Lung (tissue), 12 donors: ENCODE measurements around the gene SCN4B. TPM values are rescaled to one million over a fixed set of nuclear protein-coding genes. Genes with fewer than 3 reads are reported as not detected.
"Not testable (repeated sequence)": the region's sequence is repeated elsewhere in the genome, so short reads cannot be mapped to it uniquely, and the experiment has no call there.

Source experiments
- ATAC-seq: fragments of 200-7000 bp; cut with Tn5 transposase; one replicate; pipeline ENCODE4 v1.9.1; 2020; ENCODE audit warnings: moderate number of reproducible peaks; ENCODE audit not compliant: insufficient read depth, low FRiP score
- DNase-seq, 3 donors: peaks; one replicate each; pipeline ENCODE4 v3.0.0-alpha.2; 2013 to 2017
- H3K27ac ChIP-seq, 2 donors: one replicate each; pipeline ENCODE4 v1.5.1; 2013; ENCODE audit warnings: mild to moderate bottlenecking in 2 of 2, moderate library complexity in 2 of 2, control low read depth in 1 of 2, inconsistent platforms in 1 of 2, low read depth in 1 of 2, low read length in 1 of 2
- H3K27me3 ChIP-seq, 3 donors: one replicate each; pipeline ENCODE4 v1.5.1; 2013; ENCODE audit warnings: low read length in 2 of 3; ENCODE audit not compliant: control insufficient read depth in 3 of 3, insufficient read depth in 3 of 3
- H3K36me3 ChIP-seq, 4 donors: one replicate each; pipeline ENCODE4 v1.5.1; 2013; ENCODE audit warnings: low read length in 4 of 4, mild to moderate bottlenecking in 1 of 4, moderate library complexity in 1 of 4; ENCODE audit not compliant: control insufficient read depth in 4 of 4, insufficient read depth in 4 of 4
- H3K4me1 ChIP-seq, 5 donors: one replicate each; pipeline ENCODE4 v1.5.1; 2013; ENCODE audit warnings: low read length in 5 of 5, mild to moderate bottlenecking in 2 of 5, moderate library complexity in 1 of 5; ENCODE audit not compliant: control insufficient read depth in 5 of 5, insufficient read depth in 5 of 5
- H3K4me3 ChIP-seq: one replicate; pipeline ENCODE4 v1.5.1; 2013; ENCODE audit warnings: mild to moderate bottlenecking, control low read depth, moderate library complexity
- H3K9ac ChIP-seq, 2 donors: one replicate each; pipeline ENCODE4 v1.5.1; 2013; ENCODE audit warnings: low read length in 2 of 2, control low read depth in 1 of 2; ENCODE audit not compliant: insufficient read depth in 1 of 2
- H3K9me3 ChIP-seq, 4 donors: one replicate each; pipeline ENCODE4 v1.5.1; 2013; ENCODE audit warnings: low read length in 3 of 4, mild to moderate bottlenecking in 1 of 4, moderate library complexity in 1 of 4; ENCODE audit not compliant: control insufficient read depth in 4 of 4, insufficient read depth in 3 of 4
- WGBS, 2 donors: extraction: QIAGEN DNeasy Blood & Tissue Kit; methylation state at CpG; one replicate each; pipeline ENCODE4 v1.1.7; 2013; 5-methylcytosine and 5-hydroxymethylcytosine counted together
- polyA plus RNA-seq, 2 donors: library from polyadenylated mRNA; stranded (reverse); fragments of 200-250 nt; gene quantifications; one replicate each; pipeline ENCODE4 v1.2.1, GENCODE V29; 2013
- total RNA-seq, 2 donors: library from RNA; depleted of rRNA in 1 of 2; stranded (reverse); fragments of >200 nt in 1 of 2; gene quantifications; one replicate each; pipeline ENCODE4 v1.2.1, GENCODE V29; 2014 to 2021
- TF ChIP-seq, protein P1 (sequence below): IDR thresholded peaks from 2 replicates; pipeline ENCODE4 v1.5.1; 2012; ENCODE audit warnings: mild to moderate bottlenecking; ENCODE audit errors: control extremely low read depth, extremely low read depth
- donor health status: control.
- donor health status: control.
- donor health status: Bipolar disorder and iron deficiency.
- donor health status: healthy.
- donor health status: DM: yes; HTN: yes; CAD: no.

SCN4B gene
- total and polyA plus RNA-seq, 4 donors = 0.95 to 5.2 (median 2.3) TPM

GRCh38 chr11:118186346-118187107 lies 33.9 kb upstream of the SCN4B start:
- peak overlapping the region in 1 of 2 donors; percentile 7 for H3K27ac ChIP-seq
- no peaks in the 10 kb centered on the region for H3K36me3 ChIP-seq
- H3K4me3 ChIP-seq = no peak overlapping the region
- DNase-seq (peak in 1 of 3 donors; percentile 53), ATAC-seq (no peak)
- peaks cover 0 to 2% (median 0%) of the 10 kb centered on the region in 5 donors for H3K4me1 ChIP-seq
- no peak overlapping the region for H3K9ac ChIP-seq
- WGBS, 2 donors = 39 to 60% methylated on average over 6 of the region's 6 CpGs
- no peaks in the 10 kb centered on the region for H3K27me3 ChIP-seq
- TF ChIP-seq, protein P1, sequence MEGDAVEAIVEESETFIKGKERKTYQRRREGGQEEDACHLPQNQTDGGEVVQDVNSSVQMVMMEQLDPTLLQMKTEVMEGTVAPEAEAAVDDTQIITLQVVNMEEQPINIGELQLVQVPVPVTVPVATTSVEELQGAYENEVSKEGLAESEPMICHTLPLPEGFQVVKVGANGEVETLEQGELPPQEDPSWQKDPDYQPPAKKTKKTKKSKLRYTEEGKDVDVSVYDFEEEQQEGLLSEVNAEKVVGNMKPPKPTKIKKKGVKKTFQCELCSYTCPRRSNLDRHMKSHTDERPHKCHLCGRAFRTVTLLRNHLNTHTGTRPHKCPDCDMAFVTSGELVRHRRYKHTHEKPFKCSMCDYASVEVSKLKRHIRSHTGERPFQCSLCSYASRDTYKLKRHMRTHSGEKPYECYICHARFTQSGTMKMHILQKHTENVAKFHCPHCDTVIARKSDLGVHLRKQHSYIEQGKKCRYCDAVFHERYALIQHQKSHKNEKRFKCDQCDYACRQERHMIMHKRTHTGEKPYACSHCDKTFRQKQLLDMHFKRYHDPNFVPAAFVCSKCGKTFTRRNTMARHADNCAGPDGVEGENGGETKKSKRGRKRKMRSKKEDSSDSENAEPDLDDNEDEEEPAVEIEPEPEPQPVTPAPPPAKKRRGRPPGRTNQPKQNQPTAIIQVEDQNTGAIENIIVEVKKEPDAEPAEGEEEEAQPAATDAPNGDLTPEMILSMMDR = no peak
- no peaks in the 10 kb centered on the region for H3K9me3 ChIP-seq

DNA sequence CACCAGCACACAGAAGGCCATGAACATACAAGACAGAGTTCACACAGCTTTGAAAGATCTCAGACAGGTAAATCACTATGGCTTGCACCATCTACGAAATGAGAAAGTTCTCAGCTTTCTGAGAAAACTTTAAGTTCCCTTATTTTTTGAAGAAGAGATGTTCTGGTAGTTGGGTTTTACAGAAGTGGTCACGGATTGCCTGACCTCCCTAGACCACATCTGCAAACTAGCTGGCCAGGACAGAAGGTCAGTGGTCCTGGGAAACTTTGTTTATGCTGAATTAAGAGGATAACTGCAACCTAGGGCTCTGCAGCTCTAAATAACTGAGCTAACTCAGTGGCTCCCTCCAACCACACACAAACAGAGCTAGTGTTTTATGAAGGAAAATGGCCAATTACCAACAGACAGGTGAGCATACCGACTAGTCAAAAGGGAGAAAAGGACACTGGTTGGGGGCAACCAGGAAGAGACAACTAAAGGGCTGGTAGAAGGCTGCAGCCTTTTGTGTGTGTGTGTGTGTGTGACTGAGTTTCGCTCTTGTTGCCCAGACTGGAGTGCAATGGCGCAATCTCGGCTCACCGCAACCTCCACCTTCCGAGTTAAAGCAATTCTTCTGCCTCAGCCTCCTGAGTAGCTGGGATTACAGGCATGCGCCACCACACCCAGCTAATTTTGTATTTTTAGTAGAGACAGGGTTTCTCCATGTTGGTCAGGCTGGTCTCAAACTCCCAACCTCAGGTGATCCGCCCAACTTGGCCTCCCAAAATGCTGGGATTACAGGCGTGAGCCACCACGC lies 32.4 kb upstream of the SCN4B start:
- Histone ChIP-seq H3K27me3 (no peaks in the 10 kb centered on the region), H3K27ac (no peak overlapping the region), H3K9ac (no peak overlapping the region), H3K4me1 (peaks cover 0 to 10% (median 5%) of the 10 kb centered on the region in 5 donors), H3K4me3 (no peak overlapping the region), H3K36me3 (no peaks in the 10 kb centered on the region), H3K9me3 (no peaks in the 10 kb centered on the region)
- 52 to 82% methylated on average over 12 of the region's 12 CpGs for WGBS, 2 donors
- TF ChIP-seq, protein P1 = no peak
- ATAC-seq = peak; percentile 41
- DNase-seq = no peak

GRCh38 chr11:118183691-118184090 lies 31.1 kb upstream of the SCN4B start:
- H3K9ac ChIP-seq, H3K9me3 ChIP-seq, ATAC-seq, DNase-seq, H3K4me3 ChIP-seq, H3K27me3 ChIP-seq, H3K36me3 ChIP-seq, H3K27ac ChIP-seq: not testable (repeated sequence)
- H3K4me1 ChIP-seq = peaks cover 0 to 11% (median 7%) of the 10 kb centered on the region in 5 donors
- WGBS, 2 donors = 65 to 83% methylated on average over 5 of the region's 5 CpGs

DNA sequence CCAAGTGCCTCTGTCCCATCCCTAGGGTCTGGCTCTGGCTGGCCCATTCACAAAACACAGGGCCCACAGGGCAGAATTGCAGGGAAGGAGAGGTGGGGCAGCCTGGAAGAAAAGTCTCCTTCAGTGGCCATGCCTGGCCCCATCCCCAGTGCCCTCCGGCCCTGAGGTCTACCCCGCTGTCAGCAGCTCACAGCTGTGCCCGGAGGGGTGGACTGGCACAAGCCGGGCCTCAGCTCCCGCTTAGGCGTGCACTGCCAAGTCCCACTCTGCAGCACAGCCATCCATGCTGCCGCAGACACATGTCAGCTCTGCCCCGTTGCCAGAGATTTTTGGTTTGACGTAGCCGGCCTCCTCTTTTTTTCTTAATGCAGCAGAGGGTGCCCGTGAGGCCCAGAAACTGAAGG lies 27.7 kb upstream of the SCN4B start:
- Histone ChIP-seq H3K9me3 (no peaks in the 10 kb centered on the region), H3K4me3 (no peak overlapping the region), H3K36me3 (no peaks in the 10 kb centered on the region), H3K9ac (no peak overlapping the region), H3K27ac (peak overlapping the region in 1 of 2 donors; percentile 87), H3K4me1 (peaks cover 0 to 16% (median 7%) of the 10 kb centered on the region in 5 donors), H3K27me3 (no peaks in the 10 kb centered on the region)
- ATAC-seq (peak; percentile 46), DNase-seq (peak; percentile 84 to 95 (median 93))
- TF ChIP-seq, protein P1 = no peak
- 24 to 33% methylated on average over 11 of the region's 11 CpGs for WGBS, 2 donors
